K562 (cell line): ENCODE measurements around the gene NT5C1A. TPM values are rescaled to one million over a fixed set of nuclear protein-coding genes. Genes with fewer than 3 reads are reported as not detected.
A peak's percentile ranks its signal among the peaks of the same experiment; 100 is the strongest.

Experiments
- ATAC-seq: fragments of 200-7000 bp; cut with Tn5 transposase; 3 replicates; pipeline ENCODE4 v1.9.1; 2020; ENCODE audit warnings: moderate library complexity
- BruUV-seq: library from RNA; stranded (reverse); fragments of 400-500 nt; replicated peaks from 2 replicates; lab custom pipeline; 2021; lab: Mats Ljungman, UMichigan
- CTCF ChIA-PET: fragments of 300-600 bp; formaldehyde crosslinking; extraction: SDS; loops from one replicate; lab custom pipeline; 2021; ENCODE audit warnings: low intra/inter-chr PET ratio; lab: Yijun Ruan, JAX
- POLR2A ChIA-PET: fragments of 300-600, 350-650 bp; sonication (Branson Sonifier 250); formaldehyde crosslinking; extraction: SDS; loops from one replicate; lab custom pipeline; 2021; ENCODE audit warnings: antibody characterized with exemption, inconsistent platforms; lab: Yijun Ruan, JAX
- DNase-seq, 4 experiments: peaks; one replicate each; pipeline versions ENCODE4 v3.0.0 to v3.0.0-alpha.2; 2011 to 2018; ENCODE audit warnings: low spot score in 3 of 4, mixed read lengths in 3 of 4; ENCODE audit errors: extremely low read depth in 1 of 4
- FAIRE-seq: peaks from 2 replicates; lab custom pipeline; 2011; peaks lifted over from hg19 to GRCh38; lab: Jason Lieb, UNC
- H2AFZ ChIP-seq: 2 replicates; pipeline ENCODE4 v1.6.0; 2011; ENCODE audit warnings: low read depth, low read length, control low read depth, inconsistent platforms
- H3K27ac ChIP-seq: fragments of 200-600 bp; 3 replicates; pipeline ENCODE4 v1.8.0; 2011; ENCODE audit warnings: low read depth, mild to moderate bottlenecking, control low read depth, inconsistent platforms, low read length, moderate library complexity, mixed read lengths; ENCODE audit errors: extremely low read depth
- H3K27me3 ChIP-seq, 2 experiments: fragments of 300-600 bp in 1 of 2; 2 replicates in 1 of 2; 3 replicates in 1 of 2; pipeline versions ENCODE4 v1.6.0 to v1.8.0; 2011; ENCODE audit warnings: inconsistent platforms in 2 of 2, low read length in 2 of 2, mild to moderate bottlenecking in 1 of 2, mixed read lengths in 1 of 2, moderate library complexity in 1 of 2; ENCODE audit not compliant: control insufficient read depth in 2 of 2, insufficient read depth in 2 of 2
- H3K36me3 ChIP-seq: fragments of 300-600 bp; 3 replicates; pipeline ENCODE4 v1.8.0; 2011; ENCODE audit warnings: mild to moderate bottlenecking, low read length, inconsistent platforms; ENCODE audit not compliant: control insufficient read depth, insufficient read depth
- H3K4me1 ChIP-seq, 2 experiments: fragments of 200-600 bp in 1 of 2; replicated peaks in 1 of 2; 2 replicates in 1 of 2; 3 replicates in 1 of 2; pipeline versions ENCODE4 v1.5.1 to v1.8.0; 2011; ENCODE audit warnings: inconsistent platforms in 2 of 2, low read length in 2 of 2, mild to moderate bottlenecking in 1 of 2, mixed read lengths in 1 of 2, moderate library complexity in 1 of 2; ENCODE audit not compliant: control insufficient read depth in 2 of 2, insufficient read depth in 2 of 2
- H3K4me2 ChIP-seq: 2 replicates; pipeline ENCODE4 v1.6.1; 2011; ENCODE audit warnings: low read length, control low read depth, inconsistent platforms, mixed read lengths; ENCODE audit not compliant: insufficient read depth
- H3K4me3 ChIP-seq: fragments of 200-600 bp; sonication (generic), shearing (Covaris generic); 2 replicates; pipeline ENCODE4 v1.5.1; 2016; ENCODE audit warnings: control low read depth, inconsistent platforms
- H3K79me2 ChIP-seq: fragments of 200-600 bp; 3 replicates; pipeline ENCODE4 v1.8.0; 2011; ENCODE audit warnings: low read length, inconsistent platforms; ENCODE audit not compliant: control insufficient read depth, insufficient read depth
- H3K9ac ChIP-seq, 2 experiments: 2 replicates each; pipeline versions ENCODE4 v1.6.0 to v1.6.1; 2011; ENCODE audit warnings: low read depth in 2 of 2, low read length in 2 of 2, control low read depth in 1 of 2, inconsistent platforms in 1 of 2, mild to moderate bottlenecking in 1 of 2, mixed read lengths in 1 of 2; ENCODE audit not compliant: insufficient read depth in 1 of 2
- H3K9me1 ChIP-seq: one replicate; pipeline ENCODE4 v1.6.0; 2011; ENCODE audit warnings: inconsistent platforms, mild to moderate bottlenecking, low read length, moderate library complexity; ENCODE audit not compliant: control insufficient read depth, insufficient read depth
- H3K9me3 ChIP-seq: replicated peaks from 2 replicates; pipeline ENCODE4 v1.5.1; 2011; ENCODE audit warnings: low read depth, low read length, inconsistent platforms; ENCODE audit not compliant: control insufficient read depth, insufficient read depth
- H4K20me1 ChIP-seq: replicated peaks from 2 replicates; pipeline ENCODE4 v1.6.1; 2011; ENCODE audit warnings: low read length, inconsistent platforms, mixed read lengths; ENCODE audit not compliant: control insufficient read depth, insufficient read depth
- BDP1 ChIP-seq: IDR thresholded peaks from 3 replicates; pipeline ENCODE4 v1.6.1; 2011; ENCODE audit not compliant: insufficient read length, insufficient read depth
- CC2D1A ChIP-seq: fragments of 450-650 bp; IDR thresholded peaks from 2 replicates; pipeline ENCODE4 v1.6.1; 2017; ENCODE audit warnings: mild to moderate bottlenecking
- CTCF ChIP-seq, 3 experiments: IDR thresholded peaks in 2 of 3; conservative IDR thresholded peaks in 1 of 3; 2 replicates each; pipeline ENCODE4 v1.5.1; 2011 to 2012; ENCODE audit warnings: low read length in 3 of 3, mild to moderate bottlenecking in 3 of 3, control low read depth in 2 of 3, improper control_type of control experiment in 1 of 3, inconsistent platforms in 1 of 3, low read depth in 1 of 3, mixed read lengths in 1 of 3, moderate library complexity in 1 of 3; ENCODE audit not compliant: insufficient read depth in 2 of 3
- E2F4 ChIP-seq: sonication (generic); formaldehyde crosslinking; IDR thresholded peaks from 2 replicates; pipeline ENCODE4 v1.8.0; 2022; ENCODE audit warnings: mild to moderate bottlenecking, low read depth, missing genetic modification reagents
- ELF1 ChIP-seq: fragments of 200-800 bp; sonication (Bioruptor generic); IDR thresholded peaks from 2 replicates; pipeline ENCODE4 v1.6.1; 2016; ENCODE audit warnings: missing genetic modification characterization, missing compliant biosample characterization
- HDAC3 ChIP-seq: fragments of 450-650 bp; IDR thresholded peaks from 2 replicates; pipeline ENCODE4 v1.6.1; 2018; ENCODE audit warnings: borderline replicate concordance, mild to moderate bottlenecking, moderate library complexity; ENCODE audit not compliant: partially characterized antibody
- RAD21 ChIP-seq, 2 experiments: fragments of 250-450 bp in 1 of 2; fragments of 450-650 bp in 1 of 2; sonication (Bioruptor Pico) in 1 of 2; formaldehyde crosslinking in 1 of 2; IDR thresholded peaks in 1 of 2; conservative IDR thresholded peaks in 1 of 2; 2 replicates each; pipeline versions ENCODE4 v1.4.0 to v1.8.0; 2020 to 2022; ENCODE audit warnings: mild to moderate bottlenecking in 2 of 2, moderate library complexity in 1 of 2
- RFX1 ChIP-seq: fragments of 450-650 bp; IDR thresholded peaks from 2 replicates; pipeline ENCODE4 v1.6.1; 2016; ENCODE audit warnings: mild to moderate bottlenecking, moderate library complexity
- SETDB1 ChIP-seq: IDR thresholded peaks from one replicate; pipeline ENCODE4 v1.6.1; 2012; ENCODE audit warnings: low read length, control low read depth, inconsistent platforms
- SNRNP70 ChIP-seq: fragments of 200-400 bp; formaldehyde crosslinking; optimal IDR thresholded peaks from 2 replicates; pipeline ENCODE3; 2017; ENCODE audit warnings: low read depth, low read length
- ZNF165 ChIP-seq: fragments of 250-450 bp; sonication (Bioruptor Pico); IDR thresholded peaks from 2 replicates; pipeline ENCODE4 v1.4.0; 2020; ENCODE audit warnings: borderline replicate concordance
- ZNF3 ChIP-seq: fragments of 250-450 bp; sonication (Bioruptor Pico); IDR thresholded peaks from 2 replicates; pipeline ENCODE4 v1.5.0; 2021; ENCODE audit warnings: mild to moderate bottlenecking, moderate library complexity
- ZNF316 ChIP-seq: fragments of 450-650 bp; IDR thresholded peaks from 2 replicates; pipeline ENCODE4 v1.6.1; 2016
- ZNF444 ChIP-seq: fragments of 250-450 bp; sonication (Bioruptor Pico); IDR thresholded peaks from 2 replicates; pipeline ENCODE4 v1.4.0; 2020; ENCODE audit warnings: mild to moderate bottlenecking, moderate library complexity
- WGBS: fragments of 100-300 bp; shearing (Covaris generic); methylation state at CpG from one replicate; pipeline ENCODE4 v1.1.6; 2016; ENCODE audit warnings: low coverage, mixed read lengths; ENCODE audit not compliant: insufficient coverage; ENCODE audit errors: missing lambda C conversion rate; 5-methylcytosine and 5-hydroxymethylcytosine counted together
- in situ Hi-C: fragments of 300-500 bp; cut with MboI; formaldehyde crosslinking; loops from 4 replicates; pipeline ENCODE4 v1.15.0; 2018; ENCODE audit warnings: inconsistent platforms, mixed read lengths
- intact Hi-C: fragments of 100-400 bp; cut with micrococcal nuclease; formaldehyde crosslinking; loops from 2 replicates; pipeline ENCODE4 v1.14.2; 2022
- polyA plus RNA-seq, 8 experiments: library from polyadenylated mRNA; depleted of rRNA in 4 of 8; stranded (reverse) in 5 of 8; unstranded in 3 of 8; fragments of >200 nt; fragmentation: Nextera tagmentation in 2 of 8; fragmentation: Illumina TruSeq in 1 of 8; extraction: Ambion mirVana in 2 of 8; extraction: Trizol in 1 of 8; gene quantifications; 2 replicates each; pipeline versions ENCODE4 v1.2.1 to v1.2.3, GENCODE V29; 2011 to 2014; ENCODE audit warnings: inconsistent platforms in 1 of 8, missing spikeins in 1 of 8
- total RNA-seq, 7 experiments: library from RNA; depleted of rRNA in 6 of 7; stranded (reverse); fragments of >200 nt in 6 of 7; fragmentation: Illumina TruSeq in 2 of 7; extraction: Trizol in 2 of 7; gene quantifications; 2 replicates each; pipeline versions ENCODE4 v1.2.1 to v1.2.3, GENCODE V29; 2011 to 2021; ENCODE audit warnings: low replicate concordance in 1 of 7
- TF ChIP-seq, protein P1 (sequence below): IDR thresholded peaks from 3 replicates; pipeline ENCODE4 v1.6.1; 2011; ENCODE audit warnings: borderline replicate concordance, mild to moderate bottlenecking; ENCODE audit not compliant: insufficient read length, insufficient read depth

NT5C1A gene
- total and polyA plus RNA-seq, 9 of the 15 experiments (the other 6 are each of a cell fraction or from before 2014, with no cell fraction given) = not detected

DNA sequence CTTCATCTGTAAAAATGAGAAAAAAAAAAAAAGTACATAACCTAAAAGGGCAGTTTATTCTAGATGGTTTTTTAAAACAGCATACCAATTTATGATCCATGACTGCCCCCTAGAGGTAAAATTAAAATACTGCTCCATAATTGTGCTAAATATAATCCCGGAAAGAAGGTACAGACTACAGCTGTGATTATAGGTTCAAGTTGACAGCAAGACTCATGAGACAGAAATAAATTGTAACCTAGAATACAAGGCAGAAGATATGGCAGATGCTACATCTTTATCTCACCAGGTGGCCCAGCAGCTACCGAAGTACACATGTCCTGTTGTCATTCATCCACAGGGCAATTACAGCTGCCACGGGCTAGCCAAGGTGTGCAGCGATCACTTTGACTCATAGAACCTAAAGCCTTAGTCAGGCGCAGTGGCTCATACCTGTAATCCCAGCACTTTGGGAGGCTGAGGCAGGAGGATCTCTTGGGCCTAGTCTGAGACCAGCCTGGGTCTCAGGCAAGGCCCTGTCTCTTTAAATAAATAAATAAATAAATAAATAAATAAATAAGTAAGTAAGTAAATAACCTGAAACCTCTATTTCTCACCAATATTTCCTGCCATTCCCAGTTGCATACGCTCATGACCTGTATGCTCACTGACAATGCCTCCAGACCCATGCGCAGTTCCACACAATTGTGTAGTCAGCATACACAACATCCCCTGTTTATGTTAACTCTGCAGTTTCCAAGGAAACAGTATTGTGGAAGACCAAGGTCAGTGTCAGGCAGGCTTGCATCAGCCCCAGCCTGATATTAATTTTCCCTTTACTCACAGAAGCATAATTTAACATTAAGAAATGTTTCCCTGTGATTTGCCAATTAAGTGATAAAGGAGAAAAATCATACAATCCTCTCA lies 48.4 kb upstream of the NT5C1A start:
- 25% methylated on average over 7 of the region's 7 CpGs for WGBS
- Histone ChIP-seq H3K27ac (no peak overlapping the region), H3K9ac (no peak overlapping the region), H3K27me3 (peaks cover 3 to 4% of the 10 kb centered on the region in 2 experiments; a peak in 2 of 5 replicates), H3K4me1 (no peaks in the 10 kb centered on the region), H3K4me2 (no peak overlapping the region), H3K36me3 (no peaks in the 10 kb centered on the region), H3K79me2 (no peaks in the 10 kb centered on the region), H4K20me1 (no peaks in the 10 kb centered on the region), H2AFZ (0 out of 2 replicates have a peak overlapping the region, but pooled peaks have one; percentile 32), H3K9me3 (no peaks in the 10 kb centered on the region), H3K9me1 (no peaks in the 10 kb centered on the region), H3K4me3 (no peak overlapping the region)
- intact Hi-C loops (loop anchor here (1.0 to 5.0 kb wide), 4 partner anchors 18 to 114 kb away; partner anchors contain the start of gene NT5C1A), in situ Hi-C loops (loop anchor here (5.0 kb wide), 1 partner anchor 123 kb away; no protein-coding TSS in a partner anchor)
- CTCF ChIA-PET = interaction anchor here (0.6 to 3.1 kb wide), 18 partner anchors 9 to 622 kb away, joined by 3 to 28 read pairs (median 5); partner anchors contain the start of gene NT5C1A
- POLR2A ChIA-PET = interaction anchor here (0.6 to 1.2 kb wide), 4 partner anchors 8 to 146 kb away, joined by 3 to 4 read pairs (median 4); no protein-coding TSS in a partner anchor
- BruUV-seq = no TSS peak
- ATAC-seq (peak; percentile 85), FAIRE-seq (peak; percentile 89), DNase-seq (peak; percentile 48 to 76 (median 56))
- TF ChIP-seq SNRNP70 (no peak), E2F4 (CRISPR knock-in tag) (no peak), RAD21 (CRISPR knock-in tag; conservative IDR thresholded peaks at IDR 0.05 in 1 of 2, IDR thresholded peaks at IDR 0.05 in 1 of 2) (peak; percentile 93 to 97), ZNF444 (no peak), BDP1 (no peak), HDAC3 (no peak), SETDB1 (no peak), ZNF316 (peak; percentile 61), ZNF3 (CRISPR knock-in tag) (no peak), ZNF165 (CRISPR knock-in tag) (no peak), CC2D1A (peak; percentile 45; the same call in 1 of the 2 replicates), CTCF (IDR thresholded peaks at IDR 0.05 in 2 of 3, conservative IDR thresholded peaks at IDR 0.05 in 1 of 3; ENCODE audit: insufficient read depth in 2 of 3, low read depth in 1 of 3, low read length in 3 of 3) (peak; percentile 64 to 97 (median 70); a peak in 5 of 6 replicates), RFX1 (peak; percentile 50), ELF1 (peak; percentile 23; the same call in 1 of the 2 replicates)
- TF ChIP-seq, protein P1, sequence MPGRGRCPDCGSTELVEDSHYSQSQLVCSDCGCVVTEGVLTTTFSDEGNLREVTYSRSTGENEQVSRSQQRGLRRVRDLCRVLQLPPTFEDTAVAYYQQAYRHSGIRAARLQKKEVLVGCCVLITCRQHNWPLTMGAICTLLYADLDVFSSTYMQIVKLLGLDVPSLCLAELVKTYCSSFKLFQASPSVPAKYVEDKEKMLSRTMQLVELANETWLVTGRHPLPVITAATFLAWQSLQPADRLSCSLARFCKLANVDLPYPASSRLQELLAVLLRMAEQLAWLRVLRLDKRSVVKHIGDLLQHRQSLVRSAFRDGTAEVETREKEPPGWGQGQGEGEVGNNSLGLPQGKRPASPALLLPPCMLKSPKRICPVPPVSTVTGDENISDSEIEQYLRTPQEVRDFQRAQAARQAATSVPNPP = no peak
